Testis (tissue), 3 donors: ENCODE data around the gene LMTK3. TPM values are rescaled to one million over a fixed set of nuclear protein-coding genes. Genes with fewer than 3 reads are reported as not detected.

Source experiments
- DNase-seq: peaks from one replicate; pipeline ENCODE4 v3.0.0-alpha.2; 2019
- H3K27ac ChIP-seq, 2 donors: fragments of 200-600 bp; sonication (generic); one replicate each; pipeline ENCODE4 v1.5.1; 2019
- H3K27me3 ChIP-seq: fragments of 200-600 bp; sonication (generic); one replicate; pipeline ENCODE4 v1.5.1; 2019
- H3K36me3 ChIP-seq: fragments of 200-600 bp; sonication (generic); one replicate; pipeline ENCODE4 v1.5.1; 2017; ENCODE audit warnings: low read depth; ENCODE audit errors: missing control alignments
- H3K4me1 ChIP-seq: fragments of 200-600 bp; sonication (generic); one replicate; pipeline ENCODE4 v1.5.1; 2019
- H3K4me3 ChIP-seq, 2 donors: fragments of 200-600 bp; sonication (generic); one replicate each; pipeline ENCODE4 v1.5.1; 2017 to 2019
- H3K9me3 ChIP-seq: fragments of 200-600 bp; sonication (generic); one replicate; pipeline ENCODE4 v1.5.1; 2017
- POLR2A ChIP-seq: fragments of 450-650 bp; IDR thresholded peaks from one replicate; pipeline ENCODE4 v1.6.1; 2017; ENCODE audit warnings: antibody characterized with exemption, mild to moderate bottlenecking, moderate library complexity
- WGBS, 2 donors: methylation state at CpG; one replicate each; pipeline ENCODE4 v1.1.5; 2018; 5-methylcytosine and 5-hydroxymethylcytosine counted together
- intact Hi-C: fragments of 100-400 bp; cut with DNase I; formaldehyde crosslinking; loops from one replicate; pipeline ENCODE4 v1.15.1; 2023; ENCODE audit warnings: low total_unique reads
- polyA plus RNA-seq: library from polyadenylated mRNA; stranded (reverse); fragments of 350-450 nt; fragmentation: Illumina TruSeq; extraction: RNeasy Lipid Tissue Mini Kit (QIAGEN cat#74804); gene quantifications from one replicate; pipeline ENCODE4 v1.2.3, GENCODE V29; 2014; ENCODE audit warnings: low read depth, low replicate concordance; ENCODE audit not compliant: insufficient read depth
- total RNA-seq, 2 donors: library from RNA; depleted of rRNA; stranded (reverse); fragments of >200 nt; gene quantifications; one replicate each; pipeline ENCODE4 v1.2.3, GENCODE V29; 2016
- TF ChIP-seq, protein P1 (sequence below), 3 experiments: fragments of 450-650 bp in 2 of 3; fragments of 200-600 bp in 1 of 3; sonication (generic) in 1 of 3; IDR thresholded peaks; one replicate each; pipeline ENCODE4 v1.5.1; 2016 to 2019; ENCODE audit warnings: antibody characterized with exemption in 3 of 3, mild to moderate bottlenecking in 2 of 3, moderate library complexity in 1 of 3

The LMTK3 gene
- total and polyA plus RNA-seq, 3 donors from 2014 or later = 0.62 to 1.7 (median 0.96) TPM

DNA sequence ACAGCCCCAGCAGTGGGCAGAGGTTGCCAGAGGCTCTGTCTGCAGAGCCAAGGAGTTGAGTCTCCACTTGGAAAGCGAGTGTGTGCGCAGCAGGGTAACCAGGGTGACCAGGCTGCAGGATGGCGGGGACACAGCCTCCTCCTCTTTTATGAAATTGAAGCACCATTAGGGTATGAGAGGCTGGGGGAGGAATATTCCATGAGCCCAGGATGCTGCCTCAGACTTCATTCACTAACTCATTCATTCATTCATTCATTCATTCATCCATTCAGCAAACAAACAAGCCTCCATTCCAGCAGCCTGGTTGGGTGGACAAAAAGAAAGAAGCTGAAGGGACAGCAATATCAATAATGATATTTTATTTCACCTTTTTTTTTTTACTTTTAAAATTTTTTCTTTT lies 6.6 kb upstream of the LMTK3 start:
- H3K9me3 ChIP-seq = no peaks in the 10 kb centered on the region
- intact Hi-C loops = no loop called here
- DNase-seq = no peak
- no peak overlapping the region for H3K4me3 ChIP-seq
- no peaks in the 10 kb centered on the region for H3K27me3 ChIP-seq
- H3K27ac ChIP-seq = no peak overlapping the region
- H3K36me3 ChIP-seq = no peaks in the 10 kb centered on the region
- H3K4me1 ChIP-seq = peaks cover 8% of the 10 kb centered on the region
- WGBS, 2 donors = 87 to 97% methylated on average over 3 of the region's 3 CpGs
- no peak for TF ChIP-seq POLR2A
- TF ChIP-seq, protein P1, sequence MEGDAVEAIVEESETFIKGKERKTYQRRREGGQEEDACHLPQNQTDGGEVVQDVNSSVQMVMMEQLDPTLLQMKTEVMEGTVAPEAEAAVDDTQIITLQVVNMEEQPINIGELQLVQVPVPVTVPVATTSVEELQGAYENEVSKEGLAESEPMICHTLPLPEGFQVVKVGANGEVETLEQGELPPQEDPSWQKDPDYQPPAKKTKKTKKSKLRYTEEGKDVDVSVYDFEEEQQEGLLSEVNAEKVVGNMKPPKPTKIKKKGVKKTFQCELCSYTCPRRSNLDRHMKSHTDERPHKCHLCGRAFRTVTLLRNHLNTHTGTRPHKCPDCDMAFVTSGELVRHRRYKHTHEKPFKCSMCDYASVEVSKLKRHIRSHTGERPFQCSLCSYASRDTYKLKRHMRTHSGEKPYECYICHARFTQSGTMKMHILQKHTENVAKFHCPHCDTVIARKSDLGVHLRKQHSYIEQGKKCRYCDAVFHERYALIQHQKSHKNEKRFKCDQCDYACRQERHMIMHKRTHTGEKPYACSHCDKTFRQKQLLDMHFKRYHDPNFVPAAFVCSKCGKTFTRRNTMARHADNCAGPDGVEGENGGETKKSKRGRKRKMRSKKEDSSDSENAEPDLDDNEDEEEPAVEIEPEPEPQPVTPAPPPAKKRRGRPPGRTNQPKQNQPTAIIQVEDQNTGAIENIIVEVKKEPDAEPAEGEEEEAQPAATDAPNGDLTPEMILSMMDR (IDR thresholded peaks at IDR 0.05) = no peak

DNA sequence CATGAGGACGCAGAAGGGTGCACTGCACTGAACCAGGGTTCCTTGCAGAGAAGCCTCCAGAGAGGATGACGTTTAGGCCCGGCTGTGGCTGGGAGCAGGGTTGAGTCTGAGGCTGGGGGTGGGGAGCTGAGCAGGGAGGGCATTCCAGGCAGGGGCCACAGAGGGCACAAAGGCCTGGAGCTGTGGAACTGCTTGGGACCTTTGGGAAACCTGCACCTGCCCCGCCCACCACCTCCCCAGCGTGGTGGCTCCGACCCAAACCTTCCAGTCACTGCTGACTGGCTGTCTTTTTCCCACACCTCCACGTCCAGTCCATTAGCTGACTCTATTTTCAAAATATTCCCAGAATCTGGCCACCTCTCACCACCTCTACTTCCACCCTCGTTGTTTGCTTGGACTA lies 4.9 kb upstream of the LMTK3 start:
- Histone ChIP-seq H3K4me1 (peaks cover 8% of the 10 kb centered on the region), H3K4me3 (no peak overlapping the region), H3K27me3 (no peaks in the 10 kb centered on the region), H3K27ac (no peak overlapping the region), H3K36me3 (no peaks in the 10 kb centered on the region), H3K9me3 (no peaks in the 10 kb centered on the region)
- no peak for DNase-seq
- no peak for TF ChIP-seq POLR2A
- TF ChIP-seq, protein P1 (IDR thresholded peaks at IDR 0.05) = no peak
- intact Hi-C loops = no loop called here
- 73 to 84% methylated on average over 8 of the region's 8 CpGs for WGBS, 2 donors

DNA sequence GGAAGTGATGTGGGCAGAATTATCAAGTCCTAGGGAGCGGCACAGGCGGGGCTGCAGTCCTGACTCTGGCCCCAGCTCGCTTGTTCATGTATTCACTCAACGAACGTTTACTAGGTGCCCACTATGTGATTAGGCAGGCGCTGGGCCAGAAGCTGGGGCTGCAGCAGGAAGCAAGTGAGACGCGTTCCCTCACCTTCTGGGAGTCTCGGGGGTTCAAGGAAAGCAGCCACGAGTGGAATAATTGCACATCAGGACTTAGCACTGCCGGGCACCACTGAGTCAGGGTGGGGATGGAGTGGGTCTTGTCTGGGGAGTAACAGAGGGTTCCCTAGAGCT lies 2.5 kb upstream of the LMTK3 start:
- TF ChIP-seq, protein P1 (IDR thresholded peaks at IDR 0.05) = no peak
- no peak for TF ChIP-seq POLR2A
- Histone ChIP-seq H3K4me1 (peaks cover 8% of the 10 kb centered on the region), H3K36me3 (no peaks in the 10 kb centered on the region), H3K27ac (no peak overlapping the region), H3K9me3 (no peaks in the 10 kb centered on the region), H3K27me3 (no peaks in the 10 kb centered on the region), H3K4me3 (peak overlapping the region in 1 of 2 donors; percentile 53)
- WGBS, 2 donors = 25 to 36% methylated on average over 11 of the region's 11 CpGs
- intact Hi-C loops = no loop called here
- no peak for DNase-seq

DNA sequence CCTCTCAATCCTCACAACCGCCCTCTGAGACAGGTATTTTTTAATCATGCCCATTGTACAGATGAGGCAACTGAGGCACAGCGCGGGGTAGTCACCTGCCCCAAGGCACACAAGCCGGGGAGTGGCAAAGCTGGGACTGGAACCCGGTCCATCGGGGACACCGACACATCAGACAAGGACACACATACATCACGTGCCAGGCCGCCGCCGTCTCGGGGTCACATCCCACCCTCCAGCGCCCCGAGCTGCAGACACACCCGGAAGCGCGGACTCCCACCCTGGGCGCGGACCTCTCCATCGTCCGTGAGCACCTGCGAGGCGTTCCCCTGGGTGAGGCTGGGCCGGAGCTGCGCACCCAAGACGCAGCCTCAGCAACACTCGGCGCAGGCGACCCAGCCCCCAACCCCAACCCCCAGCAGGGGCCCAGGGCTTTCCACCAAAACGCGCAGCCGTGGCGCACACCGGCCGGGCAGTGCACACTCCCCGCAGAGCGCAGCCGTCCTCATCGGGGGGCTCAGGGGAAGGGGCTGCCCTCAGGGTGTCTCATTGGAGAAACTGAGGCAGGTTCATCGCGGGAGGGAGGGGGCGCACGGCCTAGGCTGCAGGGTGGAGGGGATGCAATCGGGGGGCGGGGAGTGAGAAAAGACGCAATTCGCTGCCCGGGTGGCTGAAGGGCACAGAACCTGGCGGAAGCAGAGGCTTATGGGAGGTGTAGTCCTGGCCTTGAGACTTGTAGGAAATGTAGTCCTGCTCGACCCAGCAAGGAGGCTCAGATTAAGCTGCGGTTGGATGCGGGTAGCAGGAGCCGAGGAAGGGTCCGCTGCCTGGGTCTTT lies 1.9 kb upstream of the LMTK3 start:
- 1 to 3% methylated on average over 16 to 53 of the region's 54 CpGs for WGBS, 2 donors
- Histone ChIP-seq H3K27me3 (no peaks in the 10 kb centered on the region), H3K36me3 (no peaks in the 10 kb centered on the region), H3K4me1 (peaks cover 8% of the 10 kb centered on the region), H3K27ac (no peak overlapping the region), H3K9me3 (no peaks in the 10 kb centered on the region), H3K4me3 (peak overlapping the region; percentile 36 to 53)
- no peak for TF ChIP-seq POLR2A
- TF ChIP-seq, protein P1 (IDR thresholded peaks at IDR 0.05) = no peak
- intact Hi-C loops = no loop called here
- peak; percentile 82 for DNase-seq
